SJSA1 (cell line): ENCODE results near the gene GRID1. TPM values are rescaled to one million over a fixed set of nuclear protein-coding genes. Genes with fewer than 3 reads are reported as not detected.

Source experiments
- DNase-seq, 2 experiments: peaks; one replicate each; pipeline ENCODE4 v3.0.0-alpha.2; 2015 to 2020; ENCODE audit warnings: low spot score in 2 of 2, low read depth in 1 of 2
- H3K27ac ChIP-seq: fragments of 250-450 bp; sonication (Bioruptor Pico); 2 replicates; pipeline ENCODE4 v1.5.1; 2020; ENCODE audit warnings: mild to moderate bottlenecking, moderate library complexity
- H3K27me3 ChIP-seq: fragments of 250-450 bp; sonication (Bioruptor Pico); replicated peaks from 2 replicates; pipeline ENCODE4 v1.5.1; 2020; ENCODE audit warnings: mild to moderate bottlenecking, moderate library complexity
- H3K36me3 ChIP-seq: fragments of 250-450 bp; sonication (Bioruptor Pico); 2 replicates; pipeline ENCODE4 v1.5.1; 2020; ENCODE audit warnings: mild to moderate bottlenecking
- H3K4me1 ChIP-seq: fragments of 250-450 bp; sonication (Bioruptor Pico); replicated peaks from 2 replicates; pipeline ENCODE4 v1.6.1; 2021; ENCODE audit warnings: mild to moderate bottlenecking
- H3K4me3 ChIP-seq: fragments of 250-450 bp; sonication (Bioruptor Pico); 2 replicates; pipeline ENCODE4 v1.5.1; 2020; ENCODE audit warnings: mild to moderate bottlenecking
- H3K9me3 ChIP-seq: fragments of 250-450 bp; sonication (Bioruptor Pico); replicated peaks from 2 replicates; pipeline ENCODE4 v1.5.1; 2020; ENCODE audit warnings: mild to moderate bottlenecking
- total RNA-seq: library from RNA; depleted of rRNA; stranded (reverse); fragments of >200 nt; shearing (Covaris generic); gene quantifications from 2 replicates; pipeline ENCODE4 v1.2.3, GENCODE V29; 2014

GRID1 gene
- total RNA-seq, 1 experiment from 2014 or later: 0.05 TPM

DNA sequence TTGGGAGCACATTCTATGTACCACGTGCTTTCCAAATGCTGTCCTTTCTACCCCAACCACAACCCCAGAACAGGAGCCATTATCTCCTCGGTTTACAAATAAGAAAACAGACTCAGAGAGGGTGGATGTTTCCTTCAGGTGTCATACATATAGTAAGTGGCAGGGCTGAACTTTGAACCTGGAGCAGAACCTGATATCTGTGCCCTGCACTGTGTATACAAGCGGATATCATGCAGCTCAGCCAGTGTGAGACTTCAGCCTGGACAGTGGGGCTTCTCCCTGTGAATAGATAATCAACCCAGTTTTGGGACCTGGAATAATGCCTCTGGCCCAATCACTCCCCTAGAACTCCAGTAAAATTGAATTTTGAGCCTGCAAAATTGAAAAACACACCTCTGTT, 341.1 kb downstream of the GRID1 start:
- no peaks in the 10 kb centered on the region for H3K36me3 ChIP-seq
- no peaks in the 10 kb centered on the region for H3K9me3 ChIP-seq
- H3K4me3 ChIP-seq: no peak overlapping the region
- DNase-seq: no peak
- H3K27ac ChIP-seq: no peak overlapping the region
- H3K4me1 ChIP-seq: no peaks in the 10 kb centered on the region
- no peaks in the 10 kb centered on the region for H3K27me3 ChIP-seq

DNA sequence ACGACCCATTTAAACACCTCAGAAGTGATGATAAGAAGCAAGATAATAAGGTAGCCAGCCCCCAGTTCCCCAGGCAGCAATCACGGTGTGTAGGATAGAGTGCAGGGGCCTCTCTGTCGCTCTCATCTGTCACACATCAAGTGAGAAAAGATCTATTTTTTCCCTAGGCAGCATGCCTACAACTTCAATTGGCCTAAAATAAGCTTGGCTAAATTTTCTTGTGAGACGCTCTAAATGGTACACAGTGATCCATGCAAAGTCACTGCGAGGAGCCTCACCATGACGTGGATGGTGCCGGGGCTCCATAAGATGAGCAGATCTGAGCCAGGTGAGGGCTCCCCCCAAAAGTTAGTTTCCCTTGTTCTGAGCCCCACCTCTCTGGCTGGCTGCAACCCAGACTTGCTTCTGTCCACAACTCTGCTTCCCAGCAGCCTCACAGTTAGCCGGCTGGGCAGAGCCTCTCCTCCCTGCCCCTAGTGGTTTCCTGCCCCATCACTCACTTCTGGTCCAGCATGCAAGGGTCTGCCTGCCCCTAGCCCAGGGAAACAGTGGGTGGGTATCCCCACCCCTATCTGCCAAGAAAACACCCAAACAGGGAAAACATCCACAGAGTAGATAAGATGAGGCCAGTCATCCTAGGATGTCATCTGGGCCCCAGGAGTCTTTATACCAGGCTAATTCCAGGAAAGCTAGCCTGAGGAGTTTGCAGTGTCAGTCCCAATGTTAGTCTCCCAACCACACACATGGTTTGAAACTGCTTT, 342.1 kb downstream of the GRID1 start:
- no peak overlapping the region for H3K27ac ChIP-seq

DNA sequence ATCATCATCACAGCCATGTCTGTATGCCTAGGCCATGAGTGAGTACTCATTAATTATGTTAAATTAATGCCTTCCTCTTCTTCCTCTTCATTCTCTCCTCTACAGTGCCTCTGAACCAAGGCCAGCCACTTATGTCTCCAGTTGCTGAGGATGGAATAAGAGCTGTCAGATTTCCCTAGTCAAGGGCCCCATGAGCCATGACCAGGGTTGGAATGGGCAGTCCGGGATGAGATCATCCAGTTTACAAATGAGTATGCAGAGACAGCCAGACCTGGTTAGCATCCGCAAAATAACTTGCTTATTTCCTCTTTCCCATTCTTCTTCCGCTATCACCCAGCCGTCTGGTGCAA, 342.7 kb downstream of the GRID1 start:
- no peak for DNase-seq
- H3K36me3 ChIP-seq: no peaks in the 10 kb centered on the region
- H3K27ac ChIP-seq: no peak overlapping the region
- H3K4me3 ChIP-seq: no peak overlapping the region
- H3K9me3 ChIP-seq: no peaks in the 10 kb centered on the region
- no peaks in the 10 kb centered on the region for H3K27me3 ChIP-seq
- no peaks in the 10 kb centered on the region for H3K4me1 ChIP-seq

More for the DNA sequence above, 342.1 kb downstream of the GRID1 start:
- no peaks in the 10 kb centered on the region for H3K27me3 ChIP-seq
- DNase-seq: no peak
- no peak overlapping the region for H3K4me3 ChIP-seq
- no peaks in the 10 kb centered on the region for H3K4me1 ChIP-seq
- no peaks in the 10 kb centered on the region for H3K36me3 ChIP-seq
- H3K9me3 ChIP-seq: no peaks in the 10 kb centered on the region

DNA sequence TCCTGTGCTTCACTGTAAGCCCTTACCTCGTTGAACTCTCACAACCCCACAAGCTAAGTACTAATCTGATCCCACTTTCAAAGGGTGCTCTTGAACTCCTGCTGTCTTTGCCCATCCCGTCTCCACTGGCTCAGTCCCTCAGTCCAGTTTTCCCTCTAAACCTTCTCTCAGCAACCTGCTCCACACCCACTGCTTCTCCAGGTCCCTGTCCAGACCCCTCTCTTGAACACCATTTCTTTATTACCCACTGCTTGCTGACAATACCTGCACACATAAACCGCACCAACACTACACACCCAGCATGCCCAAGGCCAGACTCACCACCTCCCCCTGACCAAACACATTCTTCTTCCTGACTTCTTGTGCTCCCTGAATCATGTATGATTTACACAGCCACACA, 343.3 kb downstream of the GRID1 start:
- no peaks in the 10 kb centered on the region for H3K27me3 ChIP-seq
- no peaks in the 10 kb centered on the region for H3K4me1 ChIP-seq

DNA sequence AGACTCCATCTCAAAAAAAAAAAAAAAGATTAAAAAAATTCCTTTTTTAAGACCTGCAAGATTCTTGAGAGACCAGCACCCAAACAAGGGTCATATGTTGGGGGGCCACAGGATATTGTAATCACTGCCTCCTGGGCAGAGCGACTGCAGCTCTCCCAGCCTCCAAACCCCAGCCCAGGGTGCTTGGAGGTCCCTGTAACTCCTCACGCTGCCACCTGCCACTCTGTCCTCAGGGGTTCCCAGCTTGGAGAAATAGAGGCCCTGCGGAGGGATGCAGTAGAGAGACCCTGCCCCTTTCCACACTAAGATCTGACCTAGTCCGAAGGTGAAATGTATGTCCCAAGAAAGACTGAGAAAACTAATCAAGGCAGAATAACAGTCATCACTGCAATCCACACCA, 343.7 kb downstream of the GRID1 start:
- DNase-seq: no peak
- H3K4me1 ChIP-seq: no peaks in the 10 kb centered on the region
- H3K27ac ChIP-seq: no peak overlapping the region
- H3K4me3 ChIP-seq: no peak overlapping the region
- H3K9me3 ChIP-seq: no peaks in the 10 kb centered on the region
- H3K36me3 ChIP-seq: no peaks in the 10 kb centered on the region
- H3K27me3 ChIP-seq: no peaks in the 10 kb centered on the region

More for the DNA sequence above, 343.3 kb downstream of the GRID1 start:
- Histone ChIP-seq H3K4me3 (no peak overlapping the region), H3K9me3 (no peaks in the 10 kb centered on the region), H3K27ac (no peak overlapping the region), H3K36me3 (no peaks in the 10 kb centered on the region)
- DNase-seq: no peak

DNA sequence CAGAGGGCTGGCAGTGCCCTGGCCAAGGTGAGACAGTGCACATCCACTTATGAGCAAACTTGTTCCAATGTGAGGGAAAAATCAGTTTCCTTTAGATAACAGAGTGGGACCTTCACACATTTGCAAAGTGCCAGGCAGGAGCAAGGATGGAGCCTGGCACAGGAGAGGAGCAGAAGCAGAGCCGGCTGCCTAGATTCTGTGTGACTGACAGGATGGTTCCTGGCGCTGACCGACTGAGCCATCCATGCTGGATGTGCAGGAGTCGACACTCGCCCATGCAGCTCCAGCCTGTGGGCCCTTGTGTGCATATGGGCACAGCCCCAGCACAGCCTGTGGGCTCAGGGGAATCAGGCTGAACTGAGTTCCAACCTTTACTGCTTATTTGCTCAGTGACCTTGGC, 346.5 kb downstream of the GRID1 start:
- H3K36me3 ChIP-seq: no peaks in the 10 kb centered on the region
- H3K4me3 ChIP-seq: no peak overlapping the region
- no peaks in the 10 kb centered on the region for H3K4me1 ChIP-seq
- no peak for DNase-seq
- no peak overlapping the region for H3K27ac ChIP-seq
- no peaks in the 10 kb centered on the region for H3K9me3 ChIP-seq
- H3K27me3 ChIP-seq: no peaks in the 10 kb centered on the region

DNA sequence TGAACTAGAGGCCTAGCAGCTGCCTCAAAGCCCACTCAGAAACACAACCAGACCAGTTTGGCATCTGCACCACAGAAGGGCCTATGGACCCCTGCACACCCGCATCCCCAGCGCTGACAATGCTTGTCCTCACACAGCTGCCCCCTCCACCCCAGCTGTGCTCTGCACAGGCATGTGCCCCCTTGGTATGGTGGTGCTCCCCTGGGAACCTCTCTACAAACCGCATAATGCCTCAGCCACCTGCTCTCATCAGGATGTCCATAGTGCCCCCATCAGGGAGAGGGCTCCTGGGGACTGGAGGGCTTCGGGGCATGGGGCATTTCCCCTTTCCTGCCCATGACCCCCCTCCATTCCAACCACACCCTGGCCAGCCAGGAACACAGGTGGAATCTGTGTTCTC, 347.5 kb downstream of the GRID1 start:
- Histone ChIP-seq H3K9me3 (no peaks in the 10 kb centered on the region), H3K36me3 (no peaks in the 10 kb centered on the region), H3K27ac (no peak overlapping the region), H3K4me3 (no peak overlapping the region), H3K4me1 (no peaks in the 10 kb centered on the region), H3K27me3 (no peaks in the 10 kb centered on the region)
- DNase-seq: no peak

DNA sequence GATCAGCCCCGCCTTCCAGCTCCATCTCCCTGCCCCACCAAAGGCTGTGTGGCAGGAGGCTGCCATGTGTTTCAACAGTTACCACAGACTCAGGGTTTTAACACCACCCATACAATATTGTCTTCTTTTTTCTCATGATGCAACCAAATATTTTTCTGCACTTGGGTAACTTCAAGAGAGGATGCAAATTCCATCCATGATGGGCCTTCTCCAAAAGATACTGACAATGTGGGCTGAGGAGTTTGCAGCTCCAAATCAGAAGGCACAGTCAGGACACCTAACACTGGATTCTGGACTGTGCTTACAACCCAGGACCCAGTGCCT, 347.9 kb downstream of the GRID1 start:
- Histone ChIP-seq H3K27ac (no peak overlapping the region), H3K4me3 (no peak overlapping the region), H3K9me3 (no peaks in the 10 kb centered on the region), H3K27me3 (no peaks in the 10 kb centered on the region), H3K4me1 (no peaks in the 10 kb centered on the region), H3K36me3 (no peaks in the 10 kb centered on the region)
- no peak for DNase-seq

DNA sequence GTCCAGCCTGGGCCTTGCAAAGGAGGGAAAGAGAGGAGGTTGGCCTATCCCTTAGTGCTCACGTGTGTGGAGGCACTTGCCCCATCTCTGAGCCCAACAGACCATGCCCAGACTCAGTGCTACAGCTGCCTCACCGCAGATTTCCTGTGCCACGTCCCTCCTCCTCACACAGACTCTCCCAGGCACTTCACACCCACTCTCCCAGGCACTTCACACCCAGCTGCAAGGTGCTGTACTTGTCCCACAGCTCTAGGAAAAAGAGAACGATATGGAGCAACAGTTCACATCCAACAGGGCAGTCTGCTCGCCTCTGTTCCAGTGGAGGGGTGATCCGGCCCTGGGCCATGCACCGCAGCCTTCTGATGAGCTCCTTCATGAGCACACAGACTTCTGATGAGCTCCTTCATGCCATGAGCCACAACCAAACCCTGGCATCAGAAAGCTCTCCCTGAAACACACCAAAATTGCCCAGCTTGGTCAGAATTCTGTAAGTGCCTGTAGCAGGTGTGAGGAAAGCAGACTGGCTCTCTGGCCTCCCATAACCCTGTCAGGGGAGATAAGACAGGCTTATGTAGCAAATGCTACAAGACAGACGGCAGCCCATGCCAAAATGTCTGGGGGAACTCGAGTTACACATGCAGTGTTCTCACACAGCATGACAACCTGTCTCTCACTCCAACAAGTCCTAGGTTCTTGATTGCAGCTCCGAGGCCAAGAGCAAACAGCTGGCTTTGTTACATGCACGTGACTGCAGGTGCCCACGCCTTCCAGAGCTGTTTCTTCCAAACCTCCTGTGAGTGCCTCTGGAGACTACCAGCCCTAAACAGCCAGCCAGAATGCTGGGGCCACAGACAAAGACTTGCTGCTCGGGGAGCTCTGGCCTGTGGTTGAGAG, 348.5 kb downstream of the GRID1 start:
- Histone ChIP-seq H3K27me3 (no peaks in the 10 kb centered on the region), H3K36me3 (no peaks in the 10 kb centered on the region), H3K4me1 (no peaks in the 10 kb centered on the region), H3K4me3 (no peak overlapping the region), H3K9me3 (no peaks in the 10 kb centered on the region), H3K27ac (no peak overlapping the region)
- no peak for DNase-seq

DNA sequence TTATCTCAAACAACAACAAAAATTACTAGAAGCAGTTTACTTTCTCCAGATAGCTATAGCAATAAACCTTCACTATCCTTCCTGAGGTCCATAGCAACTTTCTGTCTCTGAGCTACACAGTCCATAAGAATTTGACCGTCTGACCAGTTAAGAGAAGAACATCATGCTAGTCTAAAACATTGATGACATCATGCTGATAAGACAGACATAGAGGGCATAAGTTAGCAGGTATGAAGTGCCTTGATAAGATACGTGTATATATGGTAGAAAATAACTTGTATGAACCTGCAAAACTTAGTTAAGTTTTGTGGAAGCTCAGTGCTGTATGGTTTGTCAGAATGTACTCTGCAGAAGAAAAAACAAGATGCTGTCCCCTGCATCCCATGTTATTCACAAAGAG, 353.0 kb downstream of the GRID1 start:
- Histone ChIP-seq H3K4me3 (no peak overlapping the region), H3K36me3 (no peaks in the 10 kb centered on the region), H3K27ac (no peak overlapping the region), H3K4me1 (no peaks in the 10 kb centered on the region), H3K9me3 (no peaks in the 10 kb centered on the region), H3K27me3 (no peaks in the 10 kb centered on the region)
- no peak for DNase-seq

DNA sequence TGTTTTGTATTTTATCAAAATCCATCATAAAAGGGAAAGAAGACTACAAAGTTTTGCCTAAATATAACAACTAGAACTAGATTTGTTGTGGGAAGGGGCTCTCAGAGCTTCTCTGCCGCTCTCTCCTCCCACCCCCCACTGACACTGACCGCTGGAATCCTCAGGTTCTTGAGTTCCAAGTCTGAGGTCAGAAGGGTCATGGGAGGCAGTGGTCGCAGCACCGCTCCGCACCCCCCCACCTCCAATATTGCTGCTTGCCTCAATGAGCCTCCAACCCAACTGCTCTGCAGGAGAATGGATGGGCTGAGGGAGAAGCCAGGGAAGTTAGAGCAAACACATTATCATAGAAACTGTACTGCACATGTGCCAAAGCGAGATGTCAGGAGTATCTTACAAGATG, 359.4 kb downstream of the GRID1 start:
- no peaks in the 10 kb centered on the region for H3K36me3 ChIP-seq
- no peak for DNase-seq
- no peak overlapping the region for H3K4me3 ChIP-seq
- H3K27ac ChIP-seq: no peak overlapping the region
- no peaks in the 10 kb centered on the region for H3K9me3 ChIP-seq
- no peaks in the 10 kb centered on the region for H3K27me3 ChIP-seq
- H3K4me1 ChIP-seq: no peaks in the 10 kb centered on the region

DNA sequence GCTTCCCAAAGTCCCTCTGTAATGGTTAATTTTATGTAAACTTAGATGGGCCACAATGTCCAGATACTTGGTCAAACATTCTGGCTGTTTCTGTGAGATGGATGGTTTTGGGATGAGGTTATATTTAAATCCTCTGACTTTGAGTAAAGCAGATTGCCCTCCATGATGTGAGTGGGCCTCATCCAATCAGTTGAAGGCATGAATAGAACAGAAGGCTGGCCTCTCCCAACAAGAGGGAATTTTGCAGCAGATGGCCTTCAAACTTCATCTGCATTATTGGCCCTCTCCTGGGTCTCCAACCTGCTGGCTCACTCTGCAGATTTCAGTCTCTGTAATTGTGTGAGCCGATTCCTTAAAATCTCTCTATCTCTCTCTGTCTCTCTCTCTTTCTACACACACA, 362.3 kb downstream of the GRID1 start:
- no peaks in the 10 kb centered on the region for H3K4me1 ChIP-seq
- no peak overlapping the region for H3K4me3 ChIP-seq
- no peak for DNase-seq
- no peak overlapping the region for H3K27ac ChIP-seq
- H3K27me3 ChIP-seq: no peaks in the 10 kb centered on the region
- no peaks in the 10 kb centered on the region for H3K36me3 ChIP-seq
- no peaks in the 10 kb centered on the region for H3K9me3 ChIP-seq

DNA sequence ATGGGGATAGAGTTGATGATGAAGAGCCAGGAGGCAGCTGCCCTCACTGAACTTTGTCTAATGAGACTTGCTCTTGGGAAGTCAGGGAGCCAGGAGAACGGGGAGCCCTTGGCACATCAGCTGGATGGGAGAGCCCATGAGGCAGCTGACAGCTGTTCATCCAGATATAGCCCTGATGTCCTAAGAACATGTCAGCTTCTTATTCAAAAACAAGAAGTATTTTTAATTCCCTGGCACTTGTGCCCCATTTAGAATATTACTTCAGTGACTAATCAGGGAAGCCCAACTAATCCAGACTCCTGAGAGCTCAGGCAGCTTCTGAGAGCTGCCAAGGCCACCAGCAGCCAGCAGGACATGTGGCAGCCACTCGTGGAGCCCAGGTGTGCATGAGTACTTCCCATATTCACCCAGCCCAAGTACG, 363.4 kb downstream of the GRID1 start:
- H3K9me3 ChIP-seq: no peaks in the 10 kb centered on the region
- H3K27ac ChIP-seq: no peak overlapping the region
- H3K4me3 ChIP-seq: no peak overlapping the region
- no peaks in the 10 kb centered on the region for H3K36me3 ChIP-seq
- no peak for DNase-seq
- no peaks in the 10 kb centered on the region for H3K4me1 ChIP-seq
- no peaks in the 10 kb centered on the region for H3K27me3 ChIP-seq

DNA sequence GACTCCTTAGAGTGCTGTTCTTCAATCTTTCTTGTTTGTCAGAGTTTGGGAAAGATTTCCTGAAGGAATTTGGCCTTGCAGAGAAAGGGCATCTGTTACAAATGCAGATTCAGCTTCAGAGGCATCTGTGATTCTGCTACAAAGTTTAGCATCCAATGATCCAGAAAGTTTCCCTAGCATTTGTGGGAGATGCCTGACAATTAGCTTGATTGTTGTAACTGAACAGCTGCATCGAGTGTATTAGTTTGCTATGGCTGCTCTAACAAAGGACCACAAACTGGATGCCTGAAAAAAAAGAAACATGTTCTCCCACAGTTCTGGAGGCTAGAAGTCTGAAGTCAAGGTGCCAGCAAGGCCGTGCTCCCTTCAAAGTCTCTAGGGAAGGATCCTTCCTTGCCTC, 365.1 kb downstream of the GRID1 start:
- H3K4me1 ChIP-seq: no peaks in the 10 kb centered on the region

More for the DNA sequence above, 365.1 kb downstream of the GRID1 start:
- Histone ChIP-seq H3K36me3 (no peaks in the 10 kb centered on the region), H3K27ac (no peak overlapping the region), H3K4me3 (no peak overlapping the region), H3K9me3 (no peaks in the 10 kb centered on the region), H3K27me3 (no peaks in the 10 kb centered on the region)
- DNase-seq: no peak
